RWPE2 (cell line): ENCODE results near the gene RB1.

Source experiments
- ATAC-seq: fragments of 200-7000 bp; cut with Tn5 transposase; 3 replicates; pipeline ENCODE4 v1.9.1; 2021; ENCODE audit warnings: low read depth
- DNase-seq: peaks from one replicate; pipeline ENCODE4 v3.0.0-alpha.2; 2020; ENCODE audit warnings: low spot score
- H3K27ac ChIP-seq: fragments of 450-650 bp; 2 replicates; pipeline ENCODE4 v1.5.1; 2017; ENCODE audit warnings: mild to moderate bottlenecking; ENCODE audit not compliant: poor library complexity, severe bottlenecking
- H3K27me3 ChIP-seq: fragments of 250-450 bp; sonication (Bioruptor Pico); 2 replicates; pipeline ENCODE4 v1.5.1; 2021; ENCODE audit warnings: mild to moderate bottlenecking, moderate library complexity; ENCODE audit not compliant: insufficient read depth, poor library complexity, severe bottlenecking
- H3K36me3 ChIP-seq: fragments of 250-450 bp; sonication (Bioruptor Pico); 2 replicates; pipeline ENCODE4 v1.5.1; 2020; ENCODE audit warnings: low read depth, mild to moderate bottlenecking, moderate library complexity
- H3K4me1 ChIP-seq: fragments of 250-450 bp; sonication (Bioruptor Pico); 2 replicates; pipeline ENCODE4 v1.5.1; 2021; ENCODE audit warnings: mild to moderate bottlenecking, moderate library complexity; ENCODE audit not compliant: insufficient read depth, poor library complexity, severe bottlenecking
- H3K4me3 ChIP-seq: fragments of 250-450 bp; sonication (Bioruptor Pico); 2 replicates; pipeline ENCODE4 v1.5.1; 2021; ENCODE audit warnings: mild to moderate bottlenecking, moderate library complexity; ENCODE audit not compliant: severe bottlenecking
- H3K9me3 ChIP-seq: fragments of 250-450 bp; sonication (Bioruptor Pico); 2 replicates; pipeline ENCODE4 v1.5.1; 2021; ENCODE audit warnings: mild to moderate bottlenecking, moderate library complexity; ENCODE audit not compliant: severe bottlenecking
- TF ChIP-seq, protein P1 (sequence below): fragments of 450-650 bp; IDR thresholded peaks from one replicate; pipeline ENCODE4 v1.5.1; 2017; ENCODE audit warnings: mild to moderate bottlenecking, moderate library complexity; ENCODE audit not compliant: poor library complexity, severe bottlenecking

RB1 gene

DNA sequence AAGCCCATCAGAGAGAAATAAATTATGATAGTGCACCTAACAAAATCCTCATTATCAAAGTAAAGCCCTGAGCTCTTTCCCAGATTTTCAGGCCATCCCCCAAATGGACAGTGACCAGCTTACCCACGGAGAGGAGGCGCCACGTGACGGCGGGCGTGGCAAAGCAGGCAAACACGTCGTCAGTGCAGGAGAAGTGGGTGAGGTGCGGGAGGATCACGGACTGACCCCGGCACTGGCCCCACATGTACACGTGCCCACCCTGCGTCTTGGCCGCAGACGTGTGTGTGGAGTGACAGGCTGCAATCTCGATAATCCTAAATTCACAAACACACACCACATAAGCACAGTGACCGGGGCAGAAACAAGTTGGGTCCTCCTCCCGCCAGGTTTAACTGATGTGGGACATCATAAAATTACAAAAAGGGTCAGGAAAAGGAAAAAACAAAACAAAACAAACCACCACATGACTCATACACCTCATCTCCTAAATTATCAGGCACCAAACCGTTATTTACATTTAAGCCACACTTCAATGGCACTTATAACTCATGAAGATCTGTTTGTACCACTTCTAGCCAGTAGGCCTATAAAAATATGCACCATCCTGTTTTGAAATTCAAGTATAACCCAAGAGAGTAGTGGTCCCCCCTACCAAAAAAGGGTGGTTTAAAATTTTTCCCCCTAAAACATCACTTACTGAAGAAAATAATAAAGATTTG, 199.2 kb downstream of the RB1 start:
- Histone ChIP-seq H3K27ac (no peak overlapping the region), H3K36me3 (no peaks in the 10 kb centered on the region), H3K27me3 (no peaks in the 10 kb centered on the region), H3K9me3 (no peaks in the 10 kb centered on the region), H3K4me1 (peaks cover 20% of the 10 kb centered on the region), H3K4me3 (no peak overlapping the region)
- no peak for DNase-seq
- no peak for ATAC-seq
- TF ChIP-seq, protein P1, sequence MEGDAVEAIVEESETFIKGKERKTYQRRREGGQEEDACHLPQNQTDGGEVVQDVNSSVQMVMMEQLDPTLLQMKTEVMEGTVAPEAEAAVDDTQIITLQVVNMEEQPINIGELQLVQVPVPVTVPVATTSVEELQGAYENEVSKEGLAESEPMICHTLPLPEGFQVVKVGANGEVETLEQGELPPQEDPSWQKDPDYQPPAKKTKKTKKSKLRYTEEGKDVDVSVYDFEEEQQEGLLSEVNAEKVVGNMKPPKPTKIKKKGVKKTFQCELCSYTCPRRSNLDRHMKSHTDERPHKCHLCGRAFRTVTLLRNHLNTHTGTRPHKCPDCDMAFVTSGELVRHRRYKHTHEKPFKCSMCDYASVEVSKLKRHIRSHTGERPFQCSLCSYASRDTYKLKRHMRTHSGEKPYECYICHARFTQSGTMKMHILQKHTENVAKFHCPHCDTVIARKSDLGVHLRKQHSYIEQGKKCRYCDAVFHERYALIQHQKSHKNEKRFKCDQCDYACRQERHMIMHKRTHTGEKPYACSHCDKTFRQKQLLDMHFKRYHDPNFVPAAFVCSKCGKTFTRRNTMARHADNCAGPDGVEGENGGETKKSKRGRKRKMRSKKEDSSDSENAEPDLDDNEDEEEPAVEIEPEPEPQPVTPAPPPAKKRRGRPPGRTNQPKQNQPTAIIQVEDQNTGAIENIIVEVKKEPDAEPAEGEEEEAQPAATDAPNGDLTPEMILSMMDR: no peak

DNA sequence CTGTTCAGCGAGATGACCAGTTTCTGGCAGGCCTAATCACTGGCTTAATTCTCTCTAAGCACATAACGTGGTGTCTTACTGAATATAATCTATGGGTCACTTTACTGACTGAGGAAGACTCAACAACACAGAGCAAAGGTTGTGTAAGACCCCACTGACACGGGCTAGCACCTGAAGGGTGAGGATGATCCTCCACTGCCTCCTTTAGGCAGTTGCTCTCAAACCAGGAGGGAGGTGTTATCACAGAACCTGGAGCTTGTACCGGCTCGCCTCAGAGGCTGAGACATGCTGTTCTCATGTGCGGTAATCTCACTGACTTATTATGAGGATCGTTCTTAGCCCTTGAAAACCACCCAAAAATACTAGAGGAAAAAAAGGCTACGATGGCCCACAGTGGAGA, 201.1 kb downstream of the RB1 start:
- H3K27ac ChIP-seq: no peak overlapping the region
- H3K4me3 ChIP-seq: no peak overlapping the region
- TF ChIP-seq, protein P1: no peak
- no peaks in the 10 kb centered on the region for H3K27me3 ChIP-seq
- H3K4me1 ChIP-seq: peaks cover 25% of the 10 kb centered on the region
- H3K36me3 ChIP-seq: no peaks in the 10 kb centered on the region
- DNase-seq: no peak
- H3K9me3 ChIP-seq: no peaks in the 10 kb centered on the region
- no peak for ATAC-seq

GRCh38 chr13:48505012-48505411, 201.5 kb downstream of the RB1 start:
- Histone ChIP-seq H3K4me1 (peaks cover 25% of the 10 kb centered on the region), H3K9me3 (no peaks in the 10 kb centered on the region), H3K27me3 (no peaks in the 10 kb centered on the region), H3K4me3 (no peak overlapping the region), H3K27ac (no peak overlapping the region), H3K36me3 (no peaks in the 10 kb centered on the region)
- TF ChIP-seq, protein P1: no peak
- DNase-seq (no peak), ATAC-seq (no peak)

- Histone ChIP-seq H3K4me1 (peaks cover 22% of the 10 kb centered on the region), H3K4me3 (no peak overlapping the region), H3K27me3 (no peaks in the 10 kb centered on the region), H3K36me3 (no peaks in the 10 kb centered on the region), H3K9me3 (no peaks in the 10 kb centered on the region), H3K27ac (no peak overlapping the region)
- ATAC-seq (no peak), DNase-seq (no peak)
- TF ChIP-seq, protein P1: no peak
Measured at GRCh38 chr13:48505597-48506091, 202.1 kb downstream of the RB1 start.

DNA sequence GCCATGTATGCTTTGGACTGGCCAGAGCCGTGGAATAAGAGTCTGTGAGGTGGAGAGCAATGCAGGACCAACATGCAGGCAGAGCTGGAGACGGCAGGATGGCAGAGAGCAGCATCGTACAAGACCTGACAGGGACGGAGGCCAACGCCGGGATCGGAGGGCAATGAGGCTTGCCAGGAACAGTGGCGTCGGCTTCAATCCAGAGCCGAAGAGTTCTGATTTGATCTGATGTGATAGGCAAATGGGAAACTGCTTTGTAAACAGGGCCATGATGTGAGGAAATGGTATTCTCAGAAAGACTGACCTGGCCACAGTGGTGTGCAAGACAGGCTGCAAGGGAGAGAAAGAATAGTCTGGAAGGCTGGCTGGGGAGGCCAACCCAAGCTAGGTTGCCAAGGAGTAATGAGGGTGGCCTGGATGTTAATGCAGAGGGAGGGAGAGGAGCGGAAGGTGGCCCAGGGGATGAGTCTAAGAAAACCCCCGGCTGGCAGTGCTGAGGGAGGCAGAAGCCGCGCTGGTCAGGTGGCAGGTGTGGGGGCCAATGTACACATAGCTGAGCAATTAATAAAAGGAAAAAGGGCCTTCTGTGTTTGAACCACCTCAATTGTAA, 202.6 kb downstream of the RB1 start:
- DNase-seq (no peak), ATAC-seq (no peak)
- TF ChIP-seq, protein P1: no peak
- Histone ChIP-seq H3K4me3 (no peak overlapping the region), H3K27ac (no peak overlapping the region), H3K4me1 (peaks cover 17% of the 10 kb centered on the region), H3K27me3 (no peaks in the 10 kb centered on the region), H3K36me3 (no peaks in the 10 kb centered on the region), H3K9me3 (no peaks in the 10 kb centered on the region)
